B cell (primary cell): ENCODE data around the gene CDYL.

Experiments used
- EZH2 ChIP-seq: IDR thresholded peaks from 2 replicates; pipeline ENCODE4 v1.6.1; 2012; ENCODE audit warnings: borderline replicate concordance, low read depth, mild to moderate bottlenecking, moderate library complexity, low read length; ENCODE audit not compliant: insufficient read depth, poor library complexity, severe bottlenecking
- TF ChIP-seq, protein P1 (sequence below): fragments of 200-600 bp; IDR thresholded peaks from one replicate; pipeline ENCODE4 v1.8.0; 2022; ENCODE audit warnings: antibody characterized with exemption, mild to moderate bottlenecking

DNA sequence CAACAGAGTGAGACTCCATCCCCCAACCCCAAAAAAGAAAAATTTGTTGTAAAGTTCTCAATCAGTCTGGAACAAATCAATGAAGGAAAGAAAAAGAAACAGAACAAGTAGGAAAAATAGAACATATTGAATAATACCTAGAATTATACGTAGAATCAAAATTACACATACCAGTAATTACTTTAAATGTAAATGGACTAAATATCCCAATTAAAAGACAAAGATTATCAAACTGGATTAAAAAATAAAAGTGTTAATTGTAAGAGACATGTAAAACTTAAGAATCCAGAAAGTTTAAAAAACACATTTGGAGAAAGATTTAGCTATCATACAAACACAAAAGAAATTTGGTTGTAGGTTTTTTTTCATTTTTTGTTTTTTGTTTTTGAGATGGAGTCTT, 12.3 kb upstream of the CDYL start:
- TF ChIP-seq, protein P1, sequence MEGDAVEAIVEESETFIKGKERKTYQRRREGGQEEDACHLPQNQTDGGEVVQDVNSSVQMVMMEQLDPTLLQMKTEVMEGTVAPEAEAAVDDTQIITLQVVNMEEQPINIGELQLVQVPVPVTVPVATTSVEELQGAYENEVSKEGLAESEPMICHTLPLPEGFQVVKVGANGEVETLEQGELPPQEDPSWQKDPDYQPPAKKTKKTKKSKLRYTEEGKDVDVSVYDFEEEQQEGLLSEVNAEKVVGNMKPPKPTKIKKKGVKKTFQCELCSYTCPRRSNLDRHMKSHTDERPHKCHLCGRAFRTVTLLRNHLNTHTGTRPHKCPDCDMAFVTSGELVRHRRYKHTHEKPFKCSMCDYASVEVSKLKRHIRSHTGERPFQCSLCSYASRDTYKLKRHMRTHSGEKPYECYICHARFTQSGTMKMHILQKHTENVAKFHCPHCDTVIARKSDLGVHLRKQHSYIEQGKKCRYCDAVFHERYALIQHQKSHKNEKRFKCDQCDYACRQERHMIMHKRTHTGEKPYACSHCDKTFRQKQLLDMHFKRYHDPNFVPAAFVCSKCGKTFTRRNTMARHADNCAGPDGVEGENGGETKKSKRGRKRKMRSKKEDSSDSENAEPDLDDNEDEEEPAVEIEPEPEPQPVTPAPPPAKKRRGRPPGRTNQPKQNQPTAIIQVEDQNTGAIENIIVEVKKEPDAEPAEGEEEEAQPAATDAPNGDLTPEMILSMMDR: no peak
- TF ChIP-seq EZH2: no peak
